H9 (cell line): ENCODE measurements around the gene LYPD6. TPM values are rescaled to one million over a fixed set of nuclear protein-coding genes. Genes with fewer than 3 reads are reported as not detected.

Experiments
- DNase-seq: peaks from one replicate; pipeline ENCODE4 v3.0.0-alpha.2; 2017
- H2AFZ ChIP-seq: one replicate; pipeline ENCODE4 v1.6.1; 2013; ENCODE audit warnings: mild to moderate bottlenecking, low read length, control low read depth, moderate library complexity
- H2AK5ac ChIP-seq: 2 replicates; pipeline ENCODE4 v1.6.1; 2013; ENCODE audit warnings: low read length, control low read depth, mixed read lengths; ENCODE audit not compliant: insufficient read length
- H2BK120ac ChIP-seq: one replicate; pipeline ENCODE4 v1.6.1; 2013; ENCODE audit warnings: low read depth, mild to moderate bottlenecking, low read length, control low read depth, inconsistent platforms; ENCODE audit not compliant: poor library complexity, severe bottlenecking
- H2BK12ac ChIP-seq: 2 replicates; pipeline ENCODE4 v1.6.1; 2013; ENCODE audit warnings: low read length, control low read depth, mixed read lengths, low read depth; ENCODE audit not compliant: insufficient read length
- H2BK15ac ChIP-seq: 2 replicates; pipeline ENCODE4 v1.6.1; 2013; ENCODE audit warnings: low read depth, low read length, control low read depth
- H2BK20ac ChIP-seq: one replicate; pipeline ENCODE4 v1.6.1; 2013; ENCODE audit warnings: low read depth, mild to moderate bottlenecking, low read length, control low read depth, inconsistent platforms; ENCODE audit not compliant: poor library complexity, severe bottlenecking
- H2BK5ac ChIP-seq: 2 replicates; pipeline ENCODE4 v1.6.1; 2013; ENCODE audit warnings: low read length, control low read depth, mixed read lengths; ENCODE audit not compliant: insufficient read length
- H3K14ac ChIP-seq: 2 replicates; pipeline ENCODE4 v1.6.1; 2013; ENCODE audit warnings: low read length, control low read depth; ENCODE audit not compliant: insufficient read depth
- H3K18ac ChIP-seq: 2 replicates; pipeline ENCODE4 v1.6.1; 2013; ENCODE audit warnings: low read depth, mild to moderate bottlenecking, mixed read lengths, low read length, control low read depth; ENCODE audit not compliant: insufficient read length
- H3K23ac ChIP-seq: 2 replicates; pipeline ENCODE4 v1.6.1; 2013; ENCODE audit warnings: low read length, control low read depth, mixed read lengths, low read depth; ENCODE audit not compliant: insufficient read length
- H3K23me2 ChIP-seq: 2 replicates; pipeline ENCODE4 v1.6.1; 2013; ENCODE audit warnings: low read depth, mild to moderate bottlenecking, mixed read lengths, low read length, control low read depth; ENCODE audit not compliant: insufficient read length, poor library complexity, severe bottlenecking
- H3K27ac ChIP-seq: 2 replicates; pipeline ENCODE4 v1.5.1; 2013; ENCODE audit warnings: low read length, control low read depth, mixed read lengths, low read depth; ENCODE audit not compliant: insufficient read length
- H3K27me3 ChIP-seq: 2 replicates; pipeline ENCODE4 v1.6.1; 2013; ENCODE audit warnings: low read length, control low read depth, inconsistent platforms; ENCODE audit not compliant: insufficient read depth
- H3K4ac ChIP-seq: 2 replicates; pipeline ENCODE4 v1.6.1; 2013; ENCODE audit warnings: low read depth, mild to moderate bottlenecking, control low read depth, inconsistent platforms, low read length, moderate library complexity
- H3K4me1 ChIP-seq: 2 replicates; pipeline ENCODE4 v1.6.1; 2013; ENCODE audit warnings: low read length, control low read depth, inconsistent platforms; ENCODE audit not compliant: insufficient read depth
- H3K4me2 ChIP-seq: 2 replicates; pipeline ENCODE4 v1.6.1; 2013; ENCODE audit warnings: low read length, control low read depth, mixed read lengths; ENCODE audit not compliant: insufficient read length, insufficient read depth
- H3K56ac ChIP-seq: 2 replicates; pipeline ENCODE4 v1.6.1; 2013; ENCODE audit warnings: low read depth, mild to moderate bottlenecking, mixed read lengths, low read length, control low read depth; ENCODE audit not compliant: insufficient read length
- H3K79me1 ChIP-seq: 2 replicates; pipeline ENCODE4 v1.6.1; 2013; ENCODE audit warnings: low read depth, mild to moderate bottlenecking, moderate library complexity, low read length, control low read depth, inconsistent platforms; ENCODE audit not compliant: insufficient read depth, poor library complexity, severe bottlenecking
- H3K79me2 ChIP-seq: 2 replicates; pipeline ENCODE4 v1.6.1; 2013; ENCODE audit warnings: low read length, control low read depth, inconsistent platforms; ENCODE audit not compliant: insufficient read depth
- H3K9ac ChIP-seq: 2 replicates; pipeline ENCODE4 v1.6.1; 2013; ENCODE audit warnings: low read length, control low read depth, mixed read lengths; ENCODE audit not compliant: insufficient read length; ENCODE audit errors: extremely low read depth
- H3K9me3 ChIP-seq: one replicate; pipeline ENCODE4 v1.6.1; 2013; ENCODE audit warnings: low read depth, low read length, inconsistent platforms; ENCODE audit not compliant: control insufficient read depth
- H3T11ph ChIP-seq: one replicate; pipeline ENCODE4 v1.6.1; 2013; ENCODE audit warnings: mild to moderate bottlenecking, low read length, control low read depth, inconsistent platforms
- H4K20me1 ChIP-seq: one replicate; pipeline ENCODE4 v1.6.1; 2013; ENCODE audit not compliant: control insufficient read depth, insufficient read length, insufficient read depth
- H4K5ac ChIP-seq: 2 replicates; pipeline ENCODE4 v1.6.1; 2013; ENCODE audit warnings: low read depth, mild to moderate bottlenecking, mixed read lengths, low read length, control low read depth; ENCODE audit not compliant: insufficient read length
- H4K8ac ChIP-seq: replicated peaks from 2 replicates; pipeline ENCODE4 v1.6.1; 2013; ENCODE audit warnings: low read length, control low read depth, mixed read lengths, low read depth; ENCODE audit not compliant: insufficient read length
- H4K91ac ChIP-seq: 2 replicates; pipeline ENCODE4 v1.6.1; 2013; ENCODE audit warnings: low read depth, mild to moderate bottlenecking, moderate library complexity, mixed read lengths, low read length, control low read depth; ENCODE audit not compliant: insufficient read length
- H3K27ac Mint-ChIP-seq, 3 experiments: 2 replicates in 2 of 3; 3 replicates in 1 of 3; pipeline ENCODE4 v1.8.0; 2020 to 2021; ENCODE audit warnings: mixed read lengths in 3 of 3, mild to moderate bottlenecking in 1 of 3, moderate library complexity in 1 of 3
- H3K27me3 Mint-ChIP-seq: 2 replicates; pipeline ENCODE4 v1.8.0; 2021; ENCODE audit warnings: low read depth, mild to moderate bottlenecking, moderate library complexity, mixed read lengths
- H3K36me3 Mint-ChIP-seq, 3 experiments: 2 replicates in 2 of 3; 3 replicates in 1 of 3; pipeline ENCODE4 v1.8.0; 2020 to 2021; ENCODE audit warnings: low read depth in 3 of 3, mixed read lengths in 3 of 3; ENCODE audit not compliant: insufficient read depth in 1 of 3
- H3K4me1 Mint-ChIP-seq, 2 experiments: 2 replicates each; pipeline ENCODE4 v1.8.0; 2020; ENCODE audit warnings: mixed read lengths in 2 of 2
- H3K4me3 Mint-ChIP-seq, 2 experiments: 2 replicates in 1 of 2; 3 replicates in 1 of 2; pipeline ENCODE4 v1.8.0; 2020 to 2021; ENCODE audit warnings: mild to moderate bottlenecking in 2 of 2, mixed read lengths in 2 of 2, moderate library complexity in 1 of 2
- H3K9me3 Mint-ChIP-seq, 2 experiments: 2 replicates in 1 of 2; 3 replicates in 1 of 2; pipeline ENCODE4 v1.8.0; 2020; ENCODE audit warnings: mild to moderate bottlenecking in 2 of 2, mixed read lengths in 2 of 2, moderate library complexity in 1 of 2
- CTCF ChIP-seq: fragments of 200-600 bp; sonication (generic); conservative IDR thresholded peaks from 3 replicates; pipeline ENCODE4 v1.8.0; 2021; ENCODE audit warnings: antibody characterized with exemption, mild to moderate bottlenecking
- WGBS: extraction: QIAGEN DNeasy Blood & Tissue Kit; methylation state at CpG from one replicate; pipeline ENCODE4 v1.1.7; 2013; ENCODE audit warnings: missing lambda C conversion rate, low lambda C conversion rate, mixed read lengths; ENCODE audit not compliant: insufficient read length; ENCODE audit errors: extremely low coverage; 5-methylcytosine and 5-hydroxymethylcytosine counted together
- total RNA-seq: library from RNA; stranded (reverse); gene quantifications from 2 replicates; pipeline ENCODE4 v1.2.1, GENCODE V29; 2021

LYPD6 gene
- total RNA-seq, 1 experiment from 2014 or later, result 3.0 TPM

DNA sequence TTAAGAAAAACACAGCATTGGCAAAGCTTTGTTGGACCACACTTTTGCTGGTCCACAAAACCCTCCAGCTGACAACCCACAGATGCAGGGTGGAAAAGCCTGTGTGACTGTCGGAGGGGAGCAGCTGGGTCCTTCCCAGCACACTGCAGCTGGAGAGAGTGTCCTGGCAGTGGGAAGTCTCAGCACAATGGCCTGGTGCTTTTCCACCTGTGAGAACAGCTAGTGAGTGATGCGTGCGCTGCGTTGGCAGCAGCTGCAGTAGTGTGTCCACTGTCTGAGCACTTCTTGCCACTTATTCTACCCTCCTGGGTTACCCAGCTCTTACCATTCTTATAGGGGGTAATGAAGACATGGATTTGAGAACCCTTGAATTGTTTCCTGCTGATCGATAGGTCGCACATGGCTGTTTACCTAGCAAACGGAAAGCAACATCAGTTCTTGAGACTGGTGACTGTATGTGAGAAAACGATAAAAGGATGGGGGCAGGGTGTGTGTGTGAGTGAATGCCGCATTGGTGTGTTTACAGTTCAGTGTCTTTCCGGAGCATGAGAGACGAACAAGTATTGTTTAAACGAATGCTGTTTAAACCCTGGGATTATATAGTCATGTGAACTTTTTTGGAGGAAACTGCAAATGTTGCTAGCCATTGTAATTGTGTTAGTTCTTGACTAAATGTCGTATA, 69.7 kb downstream of the LYPD6 start:
- peak overlapping the region in 1 of 3 experiments; percentile 5; a peak in 1 of 7 replicates for H3K27ac Mint-ChIP-seq
- Histone ChIP-seq H3K4me2 (no peak overlapping the region), H3T11ph (no peak overlapping the region), H3K27me3 (no peaks in the 10 kb centered on the region), H2BK5ac (no peak overlapping the region), H4K20me1 (no peaks in the 10 kb centered on the region), H3K79me2 (no peaks in the 10 kb centered on the region), H3K9me3 (no peaks in the 10 kb centered on the region), H3K56ac (no peak overlapping the region), H2BK20ac (no peak overlapping the region), H3K4me1 (peaks cover under 1% of the 10 kb centered on the region; the same call in 1 of the 2 replicates), H4K8ac (no peak overlapping the region), H2AK5ac (no peak overlapping the region), H3K9ac (no peak overlapping the region), H3K4ac (no peak overlapping the region), H2AFZ (no peak overlapping the region), H3K27ac (no peak overlapping the region), H4K91ac (no peak overlapping the region), H2BK12ac (no peak overlapping the region), H3K14ac (no peak overlapping the region), H3K18ac (no peak overlapping the region), H3K23ac (no peak overlapping the region), H2BK15ac (no peak overlapping the region), H2BK120ac (no peak overlapping the region), H3K79me1 (no peaks in the 10 kb centered on the region), H3K23me2 (no peaks in the 10 kb centered on the region), H4K5ac (no peak overlapping the region)
- H3K36me3 Mint-ChIP-seq, result peaks cover 9 to 13% (median 11%) of the 10 kb centered on the region in 3 experiments; a peak in 4 of 7 replicates
- H3K27me3 Mint-ChIP-seq, result no peaks in the 10 kb centered on the region
- peaks cover 8 to 10% of the 10 kb centered on the region in 2 experiments; a peak in 4 of 5 replicates for H3K9me3 Mint-ChIP-seq
- DNase-seq, result no peak
- WGBS, result no CpG with 5 or more reads among the region's 13 CpGs
- no peak for TF ChIP-seq CTCF
- no peak overlapping the region for H3K4me3 Mint-ChIP-seq
- H3K4me1 Mint-ChIP-seq, result peaks cover 6 to 21% of the 10 kb centered on the region in 2 experiments
